Measurements from ENCODE around the gene ODF2.
"Not testable (repeated sequence)": the region's sequence is repeated elsewhere in the genome, so short reads cannot be mapped to it uniquely, and the experiment has no call there.

Gene ODF2
- 77.5 to 79.0 reads per million in 2 donors for total RNA-seq

GRCh38 chr9:128455849-128456612, at the start of gene ODF2:
Gene ODF2 (plus strand): TSS chr9:128456006. CDS start chr9:128456092, 86 bp downstream.
- DNase-seq: peak; percentile 96

- DNase-seq: no peak
These were observed 48.9 kb upstream of the ODF2 start for GRCh38 chr9:128406848-128407391.

DNA sequence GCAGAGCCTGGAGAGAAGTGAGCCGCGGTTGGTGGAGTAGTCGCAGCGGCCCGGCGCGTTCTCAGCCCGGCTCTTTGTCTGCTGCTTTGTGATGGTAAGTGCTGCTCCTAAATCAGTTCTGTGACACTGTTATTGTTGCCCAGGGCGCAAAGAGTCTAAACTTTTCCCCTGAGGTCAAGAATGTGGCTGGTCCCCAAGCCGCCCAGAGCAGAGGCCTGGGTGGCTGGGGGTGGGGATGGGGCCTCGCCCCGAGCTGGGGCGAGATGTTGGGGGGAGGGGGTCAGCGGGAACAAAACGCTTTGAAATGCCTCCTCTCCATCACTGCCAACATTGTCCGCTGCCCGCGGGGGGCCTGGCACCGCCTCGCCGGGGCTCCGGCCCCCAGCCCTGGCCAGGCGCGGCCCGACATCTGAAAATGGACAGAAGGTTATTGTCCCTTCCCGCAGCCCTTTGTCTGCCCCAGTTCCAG, 46.8 kb upstream of the ODF2 start:
- no peak for DNase-seq

GRCh38 chr9:128409450-128409849, 46.4 kb upstream of the ODF2 start:
- no peak for DNase-seq

- no peak for DNase-seq
These were observed 45.8 kb upstream of the ODF2 start for GRCh38 chr9:128409978-128410377.

GRCh38 chr9:128411364-128412119, 44.3 kb upstream of the ODF2 start:
- DNase-seq: no peak

DNA sequence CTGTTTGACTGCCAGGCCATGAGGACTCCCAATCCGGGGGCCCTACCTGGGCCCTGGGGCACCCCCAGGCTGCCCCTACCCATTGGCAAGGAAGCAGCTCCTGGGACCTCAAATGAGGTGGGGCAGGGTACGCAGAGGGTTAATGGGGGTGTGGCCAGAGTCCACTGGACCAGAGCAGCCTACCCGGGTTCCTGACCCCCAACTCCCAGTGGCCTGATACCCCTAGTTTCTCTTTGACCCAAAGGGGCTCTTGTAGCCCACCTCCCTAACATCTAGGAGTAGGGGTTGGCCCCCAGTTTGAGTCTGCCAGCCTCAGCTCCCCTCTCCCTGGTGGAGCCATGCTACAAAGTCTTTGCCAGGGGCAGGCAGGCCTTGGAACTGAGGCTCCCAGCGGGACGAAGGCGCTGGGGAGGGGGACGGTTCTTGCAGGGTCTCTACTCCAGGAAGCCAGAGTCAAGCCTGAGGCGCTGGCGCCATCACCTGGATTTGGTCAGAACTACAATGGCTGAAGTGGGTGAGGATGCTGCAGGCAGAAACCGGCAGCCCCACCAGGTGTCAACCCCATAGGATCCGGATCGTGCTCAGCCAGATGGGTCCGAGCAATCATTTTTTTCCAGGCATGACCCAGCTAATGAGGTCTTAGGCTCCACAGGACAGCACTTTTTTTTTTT, 43.6 kb upstream of the ODF2 start:
- no peak for DNase-seq

DNA sequence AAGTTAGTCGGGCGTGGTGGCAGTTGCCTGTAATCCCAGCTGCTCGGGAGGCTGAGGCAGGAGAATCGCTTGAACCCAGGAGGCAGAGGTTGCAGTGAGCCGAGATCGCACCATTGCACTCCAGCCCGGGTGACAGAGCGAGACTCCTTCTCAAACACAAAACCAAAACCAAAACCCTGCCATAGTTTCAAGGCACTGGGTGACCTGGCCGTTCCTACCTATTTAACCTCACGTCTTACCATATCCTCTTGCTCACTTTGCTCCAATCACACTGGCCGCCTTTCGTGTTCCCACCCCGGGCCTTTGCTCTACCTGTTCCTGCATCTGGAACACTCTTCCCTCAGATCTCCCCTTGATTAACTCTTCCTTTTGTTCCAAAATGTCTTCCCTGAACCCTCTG, 42.1 kb upstream of the ODF2 start:
- DNase-seq: not testable (repeated sequence)

DNA sequence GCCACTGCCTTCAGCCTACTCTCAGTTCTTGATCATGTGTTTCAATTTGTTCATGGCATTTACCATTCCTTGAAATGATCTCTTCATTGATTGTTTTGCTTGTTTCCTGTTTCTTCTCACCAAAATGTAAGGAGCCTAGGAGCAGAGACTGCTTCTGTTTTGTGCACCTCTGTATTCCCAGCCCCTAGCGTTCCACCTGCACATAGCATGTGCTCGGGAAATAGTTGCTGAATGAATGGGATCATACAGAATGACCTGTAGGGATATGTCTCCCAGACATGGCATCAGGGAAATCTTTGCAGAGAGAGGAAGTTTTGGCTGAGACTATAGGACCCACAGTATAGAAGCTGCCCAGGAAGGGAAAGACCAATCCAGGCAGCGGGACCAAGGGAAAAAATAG, 41.3 kb upstream of the ODF2 start:
- no peak for DNase-seq

- no peak for DNase-seq
These were observed 40.5 kb upstream of the ODF2 start for GRCh38 chr9:128415281-128415680.

- no peak for DNase-seq
These were observed 39.8 kb upstream of the ODF2 start for GRCh38 chr9:128416014-128416413.

- no peak for DNase-seq
These were observed 39.3 kb upstream of the ODF2 start for GRCh38 chr9:128416432-128417019.

- DNase-seq: no peak
These were observed 36.5 kb upstream of the ODF2 start for GRCh38 chr9:128419061-128419925.

GRCh38 chr9:128420060-128420650, 35.7 kb upstream of the ODF2 start:
- DNase-seq: peak; percentile 53

DNA sequence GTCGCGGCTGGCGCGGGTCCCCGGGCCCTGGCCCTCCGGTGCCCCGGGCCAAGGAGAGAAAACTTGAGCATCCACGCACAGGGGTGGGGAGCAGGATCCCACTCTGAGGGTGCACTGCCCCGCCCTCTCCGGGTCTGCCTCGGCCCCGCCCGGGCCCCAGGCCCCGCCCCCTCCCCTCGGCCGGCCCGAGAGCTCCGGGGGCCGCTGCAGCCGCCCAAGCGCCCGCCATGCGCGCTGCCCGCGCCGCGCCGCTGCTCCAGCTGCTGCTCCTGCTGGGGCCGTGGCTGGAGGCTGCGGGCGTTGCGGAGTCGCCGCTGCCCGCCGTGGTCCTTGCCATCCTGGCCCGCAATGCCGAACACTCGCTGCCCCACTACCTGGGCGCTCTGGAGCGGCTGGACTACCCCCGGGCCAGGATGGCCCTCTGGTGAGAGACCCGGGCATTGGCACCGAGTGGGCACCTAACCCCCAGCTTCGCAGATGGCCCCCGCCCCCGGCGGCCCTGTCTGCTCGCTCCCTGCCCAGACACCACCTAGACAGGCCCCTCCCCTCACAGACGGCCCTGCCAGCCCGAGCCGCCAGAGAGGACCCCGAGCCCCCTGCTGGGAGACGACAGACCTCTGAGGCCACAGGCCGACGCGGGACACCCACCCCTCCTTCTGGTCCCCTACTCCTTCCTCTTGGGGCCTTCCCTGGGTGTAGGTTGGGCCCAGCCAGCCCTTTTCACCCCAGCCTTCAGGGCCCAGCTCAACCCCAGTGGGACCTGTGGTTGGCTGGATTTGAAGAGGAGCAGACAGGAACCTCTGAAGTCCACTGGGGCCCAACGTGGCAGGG, 34.9 kb upstream of the ODF2 start, which contains the start of gene CERCAM:
TSS of gene CERCAM (plus strand) at position 207 of the 831 bp plus-strand sequence. CDS start at position 228, 21 bp downstream.
- peak; percentile 43 for DNase-seq

DNA sequence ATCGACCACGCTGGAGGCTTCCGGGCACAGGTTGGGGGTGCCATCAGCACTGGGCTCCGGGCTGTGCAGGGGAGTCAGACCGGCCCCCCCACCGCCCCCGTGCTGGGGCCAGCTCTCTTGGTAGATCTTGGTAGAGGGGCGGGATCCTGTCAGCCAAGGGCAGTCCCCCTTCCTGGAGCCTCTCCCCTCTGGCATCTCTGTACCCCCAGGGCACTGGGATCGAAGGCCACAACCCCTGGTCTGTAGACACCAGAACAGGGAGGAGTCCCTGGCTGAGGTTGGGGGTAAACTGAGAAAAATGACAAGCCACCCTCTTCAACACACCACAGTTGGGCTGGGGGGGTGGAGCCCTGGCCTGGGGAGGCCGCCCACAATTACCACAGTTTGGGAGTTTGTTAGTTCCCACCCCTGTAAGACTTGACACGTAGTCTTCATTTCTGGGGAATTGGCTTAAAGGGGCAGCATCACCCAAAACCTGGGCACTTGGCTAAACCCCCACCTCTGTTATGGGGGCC, 34.3 kb upstream of the ODF2 start:
- DNase-seq: no peak

DNA sequence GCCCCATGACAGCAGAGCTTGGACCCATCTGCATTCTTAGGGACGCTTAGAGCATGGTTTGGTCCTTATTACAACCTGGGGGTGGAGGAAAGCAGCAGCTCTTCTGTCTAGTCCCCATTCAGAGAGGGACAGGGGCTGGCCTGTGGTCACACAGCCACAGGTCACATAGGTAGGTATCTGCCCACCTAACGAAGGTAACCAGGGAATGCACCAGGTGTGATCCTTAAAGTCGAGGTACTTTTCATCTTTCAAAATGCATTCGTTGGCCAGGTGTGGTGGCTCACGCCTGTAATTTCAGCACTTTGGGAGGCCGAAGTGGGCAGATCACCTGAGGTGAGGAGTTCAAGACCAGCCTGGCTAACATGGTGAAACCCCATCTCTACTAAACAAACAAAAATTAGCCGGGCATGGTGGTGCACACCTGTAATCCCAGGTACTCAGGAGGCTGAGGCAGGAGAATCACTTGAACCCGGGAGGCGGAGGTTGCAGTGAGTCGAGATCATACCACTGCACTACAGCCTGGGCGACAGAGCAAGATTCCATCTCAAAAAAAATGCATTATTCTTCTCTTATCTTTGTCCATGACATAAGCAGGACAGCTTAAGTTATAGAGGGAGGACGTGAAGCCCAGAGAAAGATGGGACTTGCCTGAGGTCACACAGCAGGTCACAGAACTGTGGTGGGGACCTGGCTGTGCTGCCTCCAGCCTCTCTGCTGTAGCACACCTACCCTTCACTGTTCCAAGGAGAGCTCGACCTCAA, 33.6 kb upstream of the ODF2 start:
- DNase-seq: not testable (repeated sequence)

- DNase-seq: no peak
These were observed 33.0 kb upstream of the ODF2 start for GRCh38 chr9:128422783-128423150.

GRCh38 chr9:128423356-128423755, 32.5 kb upstream of the ODF2 start:
- not testable (repeated sequence) for DNase-seq
